Large intestine (tissue), 1 donor: Measurements from ENCODE around the gene DYNC1I1. TPM values are rescaled to one million over a fixed set of nuclear protein-coding genes. Genes with fewer than 3 reads are reported as not detected.

Experiments
- polyA plus RNA-seq: library from polyadenylated mRNA; unstranded; fragments of 120-200 nt; gene quantifications from one replicate; pipeline ENCODE4 v1.2.1, GENCODE V29; 2013

Gene DYNC1I1
- polyA plus RNA-seq, 1 donor, result 1.2 TPM

Other genes with a start within 250 kb of the DYNC1I1 start
- gene PDK4, start 176.0 kb upstream of the DYNC1I1 start, polyA plus RNA-seq, result 13.6 TPM